Glutamatergic neuron (in vitro differentiated cells): Measurements from ENCODE around the gene HADHB. TPM values are rescaled to one million over a fixed set of nuclear protein-coding genes. Genes with fewer than 3 reads are reported as not detected.

ENCODE experiments used
- total RNA-seq: library from RNA; stranded (reverse); fragmentation: NEBNext Ultra II Directional; extraction: Animal tissue kit (Norgen Biotek cat#: 25700); gene quantifications from one replicate; pipeline ENCODE4 v1.2.1, GENCODE V29; 2021; ENCODE audit not compliant: unreplicated experiment

HADHB gene
- total RNA-seq, 1 donor from 2014 or later: 30.5 TPM

Other genes with a start within 250 kb of the HADHB start
- gene RAB10, start 210.9 kb upstream of the HADHB start, total RNA-seq: 168 TPM
- 49.3 TPM for gene GAREM2, start 71.9 kb upstream of the HADHB start, total RNA-seq
- 89.8 TPM for gene HADHA, start 307 bp upstream of the HADHB start, total RNA-seq
- gene SELENOI, start 101.2 kb downstream of the HADHB start, total RNA-seq: 61.2 TPM
- gene ADGRF3, start 101.8 kb downstream of the HADHB start, total RNA-seq: 0.54 TPM
- 2.3 TPM for gene DRC1, start 157.0 kb downstream of the HADHB start, total RNA-seq
- 0.47 TPM for gene OTOF, start 233.2 kb downstream of the HADHB start, total RNA-seq